ENCODE measurements around the gene CD300LB.
"Not testable (repeated sequence)": the region's sequence is repeated elsewhere in the genome, so short reads cannot be mapped to it uniquely, and the experiment has no call there.

The CD300LB gene

DNA sequence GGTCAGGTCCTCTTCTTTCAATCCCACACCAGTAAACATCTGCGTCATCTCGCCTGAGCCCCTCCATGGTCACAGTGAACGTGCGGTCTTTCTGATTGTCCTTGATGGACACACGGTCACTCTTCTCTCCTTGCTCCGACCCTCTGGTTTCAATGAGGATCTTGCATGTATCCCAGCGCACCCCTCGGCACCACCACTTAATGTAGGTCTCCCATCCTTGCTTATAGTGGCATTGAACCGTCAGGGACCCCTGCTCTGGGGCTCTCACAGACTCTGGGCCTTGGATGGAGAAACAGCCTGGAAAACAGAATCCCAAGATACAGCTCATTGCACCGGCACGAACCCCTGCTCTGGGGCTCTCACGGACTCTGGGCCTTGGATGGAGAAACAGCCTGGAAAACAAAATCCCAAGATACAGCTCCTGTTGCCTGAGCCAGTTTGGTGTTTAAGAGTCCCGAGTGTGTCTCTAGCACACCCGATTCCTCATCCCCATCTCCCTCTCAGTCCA is 5.4 kb downstream of the CD300LB start:
- DNase-seq (ENCODE audit: low read depth in 2 of 2) = no peak

GRCh38 chr17:74525465-74525725 is 5.9 kb downstream of the CD300LB start:
- DNase-seq (ENCODE audit: low read depth in 2 of 2) = no peak

- DNase-seq (ENCODE audit: low read depth in 2 of 2) = no peak
These were observed 6.4 kb downstream of the CD300LB start for GRCh38 chr17:74524653-74525464.

DNA sequence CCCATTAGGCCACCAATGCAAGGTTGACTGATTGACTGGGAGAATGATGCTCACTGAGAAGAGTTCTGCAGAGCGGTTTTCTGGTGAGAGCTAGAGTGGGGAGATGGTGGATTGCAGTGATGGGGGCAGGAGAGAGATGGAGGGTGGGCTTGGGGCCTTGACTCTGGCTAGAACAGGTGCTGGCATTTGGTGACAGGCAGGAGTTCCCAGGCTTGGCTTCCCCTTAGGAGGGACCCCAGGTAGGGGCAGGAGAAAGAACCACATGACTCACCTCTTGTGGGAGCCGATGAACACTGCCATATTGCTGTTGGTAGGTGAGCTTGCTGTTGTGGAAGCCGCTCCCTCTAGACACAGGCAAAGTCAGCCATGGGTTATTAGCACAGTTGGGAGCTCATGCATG is 8.0 kb downstream of the CD300LB start:
- no peak for DNase-seq (ENCODE audit: low read depth in 2 of 2)

DNA sequence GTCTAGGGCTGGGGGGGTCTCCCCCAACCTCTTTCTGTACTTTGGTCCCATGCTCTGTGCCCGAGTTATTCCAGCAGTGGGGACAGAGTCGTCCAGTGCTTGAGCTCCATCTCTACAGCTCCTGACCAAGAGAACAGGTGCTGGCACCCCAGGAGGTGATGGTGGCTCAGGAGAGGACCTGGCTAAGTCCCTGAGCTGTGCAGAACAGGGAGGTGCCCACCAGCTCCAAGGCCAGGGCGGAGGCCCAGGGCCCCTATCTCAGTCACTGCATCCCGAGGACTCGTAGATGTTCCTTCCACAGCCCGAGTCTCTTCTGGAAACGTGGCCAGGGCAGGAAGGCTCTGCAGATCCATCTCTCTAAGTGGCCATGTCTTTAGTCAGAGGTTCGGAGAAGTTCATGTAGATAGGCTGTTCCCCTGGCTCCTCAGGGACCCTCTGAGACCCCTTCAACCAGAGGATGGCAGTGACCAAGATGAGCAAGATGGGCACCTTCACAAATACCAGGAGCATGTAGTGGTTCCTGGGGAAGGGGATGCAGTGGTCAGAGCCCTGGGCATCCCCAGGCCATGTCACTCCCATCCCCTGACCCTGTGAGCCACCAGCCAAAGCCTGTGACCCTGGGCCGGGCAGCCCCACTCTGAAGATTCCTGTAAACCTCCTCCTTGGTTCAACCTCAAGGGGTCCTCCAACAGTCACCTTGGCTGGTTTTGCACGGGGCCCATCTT is 8.7 kb downstream of the CD300LB start:
- no peak for DNase-seq (ENCODE audit: low read depth in 2 of 2)

GRCh38 chr17:74521701-74522201 is 9.5 kb downstream of the CD300LB start:
- DNase-seq (ENCODE audit: low read depth in 2 of 2) = no peak

DNA sequence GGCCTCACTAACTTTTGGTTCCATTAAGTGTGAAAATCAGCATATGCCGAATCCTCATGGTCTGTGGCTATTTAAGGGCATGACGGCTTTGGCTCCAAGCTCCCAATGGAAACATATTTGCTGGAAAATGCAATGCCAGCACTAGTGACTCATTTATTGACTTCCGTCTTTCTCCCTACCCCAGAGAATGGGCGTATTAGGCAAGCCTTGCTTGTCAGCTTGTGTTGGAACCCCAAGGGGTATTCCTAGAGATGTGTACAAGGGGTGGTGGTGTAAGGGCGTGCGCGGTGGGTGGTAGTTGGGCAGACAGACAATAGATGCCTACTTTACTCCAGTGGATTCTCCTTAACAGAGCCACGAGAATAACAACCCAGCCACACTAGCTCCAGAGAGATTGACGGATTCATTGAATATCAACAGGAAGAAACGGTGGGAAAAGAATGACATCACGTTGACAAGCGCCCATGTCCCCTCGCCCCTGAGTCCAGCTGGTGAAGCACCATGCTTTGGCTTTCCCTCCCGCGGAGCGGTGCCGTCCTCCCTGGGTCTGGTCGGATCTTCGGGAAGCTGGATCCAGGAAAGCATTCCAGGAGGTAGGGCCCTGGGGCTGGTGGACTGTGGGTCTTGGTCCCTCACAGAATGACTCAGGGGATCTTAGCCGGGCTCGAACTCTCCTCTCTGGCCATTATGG is 10.3 kb downstream of the CD300LB start:
- no peak for DNase-seq (ENCODE audit: low read depth in 2 of 2)

- DNase-seq (ENCODE audit: low read depth in 2 of 2) = no peak
These were observed 11.2 kb downstream of the CD300LB start for GRCh38 chr17:74520016-74520434.

DNA sequence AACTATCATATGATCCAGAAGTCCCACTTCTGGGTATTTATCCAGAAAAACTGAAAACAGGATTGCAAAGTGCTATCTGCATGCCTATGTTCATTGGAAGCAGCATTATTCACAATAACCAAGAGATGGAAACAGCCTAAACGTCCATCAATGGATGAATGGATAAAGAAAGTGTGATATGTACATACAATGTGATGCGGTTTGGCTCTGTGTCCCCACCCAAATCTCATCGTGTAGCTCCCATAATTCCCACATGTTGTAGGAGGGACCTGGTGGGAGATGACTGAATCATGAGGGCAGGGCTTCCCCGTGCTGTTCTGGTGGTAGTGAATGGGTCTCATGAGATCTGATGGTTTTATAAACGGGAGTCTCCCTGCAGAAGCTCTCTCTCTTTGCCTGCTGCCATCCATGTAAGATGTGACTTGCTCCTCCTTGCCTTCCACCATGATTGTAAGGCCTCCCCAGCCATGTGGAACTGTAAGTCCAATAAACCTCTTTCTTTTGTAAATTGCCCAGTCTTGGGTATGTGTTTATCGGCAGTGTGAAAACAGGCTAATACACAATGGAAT is 12.8 kb downstream of the CD300LB start:
- not testable (repeated sequence) for DNase-seq (ENCODE audit: low read depth in 2 of 2)

GRCh38 chr17:74516561-74517328 is 14.5 kb downstream of the CD300LB start:
- no peak for DNase-seq (ENCODE audit: low read depth in 2 of 2)

- no peak for DNase-seq (ENCODE audit: low read depth in 2 of 2)
These were observed 15.3 kb downstream of the CD300LB start for GRCh38 chr17:74515941-74516340.

- DNase-seq (ENCODE audit: low read depth in 2 of 2) = no peak
These were observed 16.5 kb downstream of the CD300LB start for GRCh38 chr17:74514632-74515334.

DNA sequence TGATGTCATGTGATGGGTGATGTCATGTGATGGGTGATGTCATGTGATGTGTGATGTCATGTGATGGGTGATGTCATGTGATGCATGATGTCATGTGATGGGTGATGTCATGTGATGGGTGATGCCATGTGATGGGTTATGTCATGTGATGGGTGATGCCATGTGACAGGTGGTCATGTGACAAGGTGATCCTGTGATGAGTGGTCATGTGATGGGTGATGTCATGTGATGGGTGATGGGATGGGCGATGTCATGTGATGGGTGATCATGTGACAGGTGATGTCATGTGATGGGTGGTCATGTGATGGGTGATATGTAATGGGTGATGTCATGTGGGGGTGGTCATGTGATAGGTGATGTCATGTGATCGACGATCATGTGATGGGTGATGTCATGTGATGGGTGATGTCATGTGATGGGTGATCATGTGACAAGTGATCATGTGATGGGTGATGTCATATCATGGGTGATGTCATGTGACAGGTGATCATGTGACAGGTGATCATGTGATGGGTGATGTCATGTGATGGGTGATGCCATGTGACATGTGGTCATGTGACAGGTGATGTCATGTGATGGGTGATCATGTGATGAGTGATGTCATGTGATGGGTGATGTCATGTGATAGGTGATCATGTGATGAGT is 17.2 kb downstream of the CD300LB start:
- DNase-seq (ENCODE audit: low read depth in 2 of 2) = no peak

DNA sequence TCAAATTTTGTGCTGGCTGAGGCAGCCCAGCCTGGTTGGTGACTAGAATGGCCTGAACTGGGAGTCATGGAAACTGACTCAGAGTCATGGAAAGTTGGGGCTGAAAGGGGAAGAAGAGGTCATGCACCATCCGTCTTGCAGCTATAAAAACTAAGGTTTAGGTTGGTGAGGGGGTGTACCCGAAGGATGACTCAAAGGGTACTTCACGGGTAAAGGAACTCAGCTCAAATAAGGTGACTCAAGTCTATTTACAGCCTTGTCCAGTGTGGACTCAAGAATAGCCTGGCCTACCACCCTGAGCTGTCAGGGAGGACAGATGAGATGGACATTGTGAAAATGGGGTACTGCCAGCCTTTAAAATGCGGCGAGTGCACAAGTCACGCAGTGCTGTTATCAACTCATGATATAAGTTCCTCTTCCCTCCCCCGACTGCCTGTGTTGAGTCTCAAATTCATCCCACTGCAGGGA is 18.6 kb downstream of the CD300LB start:
- no peak for DNase-seq (ENCODE audit: low read depth in 2 of 2)

- DNase-seq (ENCODE audit: low read depth in 2 of 2) = no peak
These were observed 19.2 kb downstream of the CD300LB start for GRCh38 chr17:74512036-74512435.

DNA sequence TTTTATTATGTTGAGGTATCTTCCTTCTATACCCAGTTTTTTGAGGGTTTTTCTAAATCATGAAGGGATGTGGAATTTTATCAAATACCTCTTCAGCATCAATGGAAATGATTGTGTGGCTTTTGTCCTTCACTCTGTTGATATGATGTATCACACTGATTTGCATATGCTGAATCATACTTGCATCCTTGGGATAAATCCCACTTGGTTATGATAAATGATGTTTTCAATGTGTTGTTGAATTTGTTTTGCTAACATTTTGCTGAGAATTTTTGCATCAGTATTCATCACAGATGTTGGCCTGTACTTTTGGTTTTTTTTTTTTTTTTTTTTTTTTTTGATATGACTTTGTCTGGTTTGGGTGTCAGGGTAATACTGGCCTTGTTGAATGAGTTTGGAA is 23.1 kb downstream of the CD300LB start:
- no peak for DNase-seq (ENCODE audit: low read depth in 2 of 2)

DNA sequence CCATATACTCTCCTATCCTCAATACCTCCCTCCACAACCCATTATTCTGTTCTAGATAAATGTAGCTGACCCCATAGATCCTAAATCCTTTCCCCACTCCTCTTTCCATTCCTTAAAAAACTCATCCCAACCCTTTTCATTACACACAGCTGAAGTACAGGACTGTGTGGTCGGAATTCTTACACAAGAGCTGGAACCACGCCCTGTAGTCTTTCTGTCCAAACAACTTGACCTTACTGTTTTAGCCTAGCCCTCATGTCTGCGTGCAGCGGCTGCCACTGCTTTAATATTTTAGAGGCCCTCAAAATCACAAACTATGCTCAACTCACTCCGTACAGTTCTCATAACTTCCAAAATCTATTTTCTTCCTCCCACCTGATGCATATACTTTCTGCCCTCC is 27.3 kb downstream of the CD300LB start:
- DNase-seq (ENCODE audit: low read depth in 2 of 2) = not testable (repeated sequence)

GRCh38 chr17:74502861-74503260 is 28.4 kb downstream of the CD300LB start:
- DNase-seq (ENCODE audit: low read depth in 2 of 2) = no peak

DNA sequence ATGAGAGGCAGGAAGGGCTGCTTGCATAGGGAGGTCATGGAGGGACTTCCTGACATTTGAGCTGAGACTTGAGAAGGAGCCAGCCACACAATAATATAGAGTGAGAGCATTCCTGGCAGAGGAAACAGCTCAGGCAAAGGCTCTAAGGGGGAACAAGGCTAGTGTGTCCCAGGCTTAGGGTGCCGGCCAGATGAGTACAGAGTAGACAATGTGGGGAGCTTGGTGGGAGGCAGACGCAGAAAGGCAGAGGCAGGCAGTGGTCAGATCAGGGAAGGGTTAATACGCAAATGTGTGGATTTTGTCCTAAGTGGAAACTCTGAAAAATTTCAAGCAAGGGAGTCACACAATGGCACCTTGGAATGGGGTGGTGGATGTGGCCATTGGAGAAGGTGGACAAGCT is 31.3 kb downstream of the CD300LB start:
- no peak for DNase-seq (ENCODE audit: low read depth in 2 of 2)

GRCh38 chr17:74497471-74497870 is 33.8 kb downstream of the CD300LB start:
- no peak for DNase-seq (ENCODE audit: low read depth in 2 of 2)

Data from stimulated activated CD4-positive, alpha-beta T cell treated with anti-CD3 and anti-CD28 coated beads, Interleukin-1b, Interleukin-23, amount 100 ng/mL, for 4 hours (primary cell).